Ectodermal cell (in vitro differentiated cells): ENCODE measurements around the gene ST6GALNAC4.

Source experiments
- H3K27ac ChIP-seq: 2 replicates; pipeline ENCODE4 v1.7.0; 2013; ENCODE audit warnings: mild to moderate bottlenecking, low read depth, low read length; ENCODE audit not compliant: insufficient read depth, poor library complexity, severe bottlenecking
- H3K27me3 ChIP-seq: 2 replicates; pipeline ENCODE4 v1.7.0; 2013; ENCODE audit warnings: mild to moderate bottlenecking, low read length; ENCODE audit not compliant: insufficient read depth, control insufficient read depth, poor library complexity, severe bottlenecking
- H3K36me3 ChIP-seq: one replicate; pipeline ENCODE4 v1.7.0; 2013; ENCODE audit warnings: low read length; ENCODE audit not compliant: control insufficient read depth, insufficient read depth
- H3K4me1 ChIP-seq: one replicate; pipeline ENCODE4 v1.7.0; 2013; ENCODE audit warnings: low read length; ENCODE audit not compliant: control insufficient read depth, insufficient read depth
- H3K4me3 ChIP-seq: 2 replicates; pipeline ENCODE4 v1.7.0; 2013; ENCODE audit warnings: low read depth, low read length, control low read depth; ENCODE audit not compliant: insufficient read depth
- H3K9me3 ChIP-seq: 2 replicates; pipeline ENCODE4 v1.7.0; 2013; ENCODE audit warnings: mild to moderate bottlenecking, low read length, moderate library complexity; ENCODE audit not compliant: control insufficient read depth
- WGBS, 2 experiments: methylation state at CpG; one replicate each; pipeline ENCODE4 v1.1.7; 2013; ENCODE audit warnings: missing lambda C conversion rate in 2 of 2; 5-methylcytosine and 5-hydroxymethylcytosine counted together

The ST6GALNAC4 gene

DNA sequence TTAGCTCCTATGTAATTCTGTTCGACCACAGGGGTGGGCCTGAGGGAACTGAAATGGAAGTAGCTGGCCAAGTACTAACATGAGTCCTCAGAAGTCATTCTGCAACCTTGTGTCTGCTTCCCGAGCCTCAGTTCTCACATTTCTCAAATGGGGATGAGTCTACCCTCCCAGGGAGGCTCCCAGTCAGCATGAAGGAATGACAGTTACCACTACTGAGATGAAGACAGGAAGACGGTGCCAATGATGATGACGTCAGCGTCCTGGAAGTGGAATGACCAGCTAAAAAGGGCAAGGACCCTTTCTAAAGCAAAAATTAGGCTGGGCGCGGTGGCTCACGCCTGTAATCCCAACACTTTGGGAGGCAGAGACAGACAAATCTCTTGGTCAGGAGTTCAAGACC lies 6.9 kb upstream of the ST6GALNAC4 start:
- H3K27ac ChIP-seq = no peak overlapping the region
- no peaks in the 10 kb centered on the region for H3K36me3 ChIP-seq
- H3K27me3 ChIP-seq = peaks cover 61% of the 10 kb centered on the region
- H3K9me3 ChIP-seq = no peaks in the 10 kb centered on the region
- 90 to 91% methylated on average over 8 of the region's 8 CpGs for WGBS, 2 experiments
- H3K4me1 ChIP-seq = peaks cover 7% of the 10 kb centered on the region
- no peak overlapping the region for H3K4me3 ChIP-seq

- Histone ChIP-seq H3K9me3 (no peaks in the 10 kb centered on the region), H3K27me3 (peaks cover 54% of the 10 kb centered on the region), H3K36me3 (no peaks in the 10 kb centered on the region), H3K27ac (no peak overlapping the region), H3K4me1 (peaks cover 6% of the 10 kb centered on the region), H3K4me3 (no peak overlapping the region)
- WGBS, 2 experiments = 59 to 64% methylated on average over 6 of the region's 6 CpGs
These were observed 6.2 kb upstream of the ST6GALNAC4 start for GRCh38 chr9:127923046-127923445.

DNA sequence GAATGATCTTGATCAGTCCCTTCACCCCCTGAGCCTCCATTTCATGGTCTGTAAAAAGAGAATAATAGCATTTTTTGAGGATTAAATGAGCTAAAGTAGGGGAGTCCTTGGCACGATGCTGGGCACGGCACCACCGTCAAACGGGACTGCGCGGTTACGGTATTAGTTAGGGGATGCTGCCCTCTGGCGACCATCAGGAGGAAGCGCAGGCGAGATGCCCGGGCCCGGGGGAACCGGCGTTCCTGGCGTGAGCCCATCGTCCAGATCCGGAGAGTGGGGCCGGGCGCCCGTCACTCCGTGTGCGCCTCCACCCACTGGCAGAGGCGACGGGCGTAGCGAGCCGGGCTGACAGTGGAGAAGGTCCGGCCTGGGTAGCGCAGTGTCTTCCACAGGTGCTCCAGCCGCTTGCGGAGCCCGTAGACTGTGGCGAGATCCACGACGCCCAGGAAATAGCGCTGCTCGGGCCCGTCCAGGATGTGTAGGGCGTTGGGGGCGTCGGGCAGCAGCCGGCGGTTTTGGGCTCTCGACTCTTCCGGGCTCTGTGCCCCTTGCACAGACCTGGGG lies 4.8 kb upstream of the ST6GALNAC4 start:
- Histone ChIP-seq H3K27me3 (peaks cover 44% of the 10 kb centered on the region), H3K9me3 (no peaks in the 10 kb centered on the region), H3K36me3 (no peaks in the 10 kb centered on the region), H3K4me1 (peaks cover 4% of the 10 kb centered on the region), H3K27ac (no peak overlapping the region), H3K4me3 (no peak overlapping the region)
- 27 to 28% methylated on average over 45 of the region's 45 CpGs for WGBS, 2 experiments

DNA sequence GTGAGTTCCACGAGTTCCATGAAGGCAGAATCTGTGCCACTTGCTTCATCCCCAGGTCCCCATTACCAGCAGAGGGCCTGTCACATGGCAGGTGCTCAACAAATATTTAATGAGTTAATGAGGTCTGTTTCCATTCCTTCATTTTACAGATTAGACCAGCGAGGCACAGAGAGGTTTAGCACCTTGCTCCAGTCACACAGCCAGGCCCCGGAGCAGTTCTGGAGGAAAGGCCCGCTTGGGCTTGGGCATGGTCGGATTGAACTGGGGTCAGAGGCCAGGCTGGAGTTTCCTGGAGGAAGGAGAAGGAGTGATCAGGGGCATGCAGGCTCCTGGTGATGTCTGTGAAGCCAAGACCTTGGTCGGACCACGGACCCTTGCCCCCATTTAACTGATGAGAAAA lies 4.0 kb upstream of the ST6GALNAC4 start:
- peaks cover 44% of the 10 kb centered on the region for H3K27me3 ChIP-seq
- H3K27ac ChIP-seq = no peak overlapping the region
- H3K9me3 ChIP-seq = no peaks in the 10 kb centered on the region
- peaks cover 12% of the 10 kb centered on the region for H3K4me1 ChIP-seq
- no peaks in the 10 kb centered on the region for H3K36me3 ChIP-seq
- no peak overlapping the region for H3K4me3 ChIP-seq
- WGBS, 2 experiments = 93 to 95% methylated on average over 7 of the region's 7 CpGs

- no peak overlapping the region for H3K27ac ChIP-seq
- H3K4me3 ChIP-seq = no peak overlapping the region
- H3K36me3 ChIP-seq = no peaks in the 10 kb centered on the region
- peaks cover 35% of the 10 kb centered on the region for H3K27me3 ChIP-seq
- 87 to 88% methylated on average over 8 of the region's 8 CpGs for WGBS, 2 experiments
- H3K9me3 ChIP-seq = no peaks in the 10 kb centered on the region
- H3K4me1 ChIP-seq = peaks cover 13% of the 10 kb centered on the region
These were observed 2.5 kb upstream of the ST6GALNAC4 start for GRCh38 chr9:127919253-127919815.

DNA sequence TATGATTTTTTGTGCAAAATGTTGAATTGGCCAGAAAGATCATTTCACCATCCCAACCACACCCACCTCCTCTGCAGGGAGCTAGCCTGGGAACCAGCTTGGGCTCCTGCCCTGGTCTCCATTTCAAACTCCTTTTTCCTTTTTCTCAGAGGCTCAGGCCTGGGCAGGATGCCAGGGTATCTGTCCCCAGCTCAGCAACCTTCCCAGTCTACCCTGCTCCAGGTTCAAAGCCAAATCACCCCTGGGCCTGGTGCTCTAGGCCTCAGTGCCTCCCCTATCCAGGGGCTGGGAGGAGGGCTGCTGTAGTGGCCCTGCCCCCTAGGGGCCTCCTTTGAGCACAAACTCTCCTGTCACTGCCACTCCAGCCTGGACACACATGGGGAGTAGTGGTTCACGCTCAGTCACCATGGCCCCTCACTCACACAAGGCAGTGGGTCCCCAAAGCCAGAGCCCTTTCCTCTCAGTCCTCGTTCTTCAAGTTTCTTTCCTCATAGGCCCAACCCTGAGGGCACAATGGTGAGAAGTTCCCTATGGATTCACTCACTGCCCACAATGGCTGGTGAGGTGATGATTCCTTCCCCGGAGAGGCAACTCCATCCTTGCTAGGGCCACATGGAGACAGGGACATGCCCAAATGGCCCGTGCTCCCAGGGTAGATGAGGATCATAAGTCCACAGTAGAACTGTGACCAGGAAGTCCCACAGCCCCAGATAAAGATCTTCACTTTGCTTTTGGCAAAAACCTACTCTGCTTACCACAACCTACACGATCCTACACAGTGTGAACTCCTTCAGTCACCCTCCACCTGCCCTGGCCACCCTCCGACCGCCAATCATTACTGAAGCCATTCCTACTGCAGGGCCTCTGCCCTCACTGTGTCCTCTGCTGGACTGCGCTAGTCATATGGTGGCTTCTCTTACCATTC lies 1.6 kb upstream of the ST6GALNAC4 start:
- Histone ChIP-seq H3K4me1 (peaks cover 13% of the 10 kb centered on the region), H3K4me3 (no peak overlapping the region), H3K27me3 (peaks cover 35% of the 10 kb centered on the region), H3K9me3 (no peaks in the 10 kb centered on the region), H3K27ac (no peak overlapping the region), H3K36me3 (no peaks in the 10 kb centered on the region)
- 86 to 89% methylated on average over 8 of the region's 8 CpGs for WGBS, 2 experiments

DNA sequence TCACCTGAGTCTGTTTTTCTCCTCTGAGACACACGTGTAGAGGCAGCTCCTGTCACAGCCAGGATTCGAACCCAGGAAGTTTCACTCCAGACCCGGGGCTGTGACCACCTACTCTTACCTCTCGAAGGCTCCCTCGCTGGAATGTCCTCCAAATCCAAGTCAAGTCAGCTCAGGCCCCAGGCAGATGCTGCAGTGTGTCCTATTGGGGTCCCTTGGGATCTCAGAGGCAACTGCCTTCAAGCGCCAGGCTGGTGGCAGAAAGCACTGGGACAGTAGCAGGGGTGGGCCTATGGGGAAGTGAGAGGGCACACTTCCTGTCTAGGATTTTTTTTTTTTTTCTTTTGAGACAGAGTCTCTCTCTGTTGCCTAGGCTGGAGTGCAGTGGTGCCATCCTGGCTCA lies 762 bp upstream of the ST6GALNAC4 start:
- WGBS, 2 experiments = 87 to 93% methylated on average over 6 of the region's 6 CpGs
- Histone ChIP-seq H3K27ac (no peak overlapping the region), H3K9me3 (no peaks in the 10 kb centered on the region), H3K4me1 (peaks cover 13% of the 10 kb centered on the region), H3K36me3 (no peaks in the 10 kb centered on the region), H3K4me3 (no peak overlapping the region), H3K27me3 (peaks cover 35% of the 10 kb centered on the region)

DNA sequence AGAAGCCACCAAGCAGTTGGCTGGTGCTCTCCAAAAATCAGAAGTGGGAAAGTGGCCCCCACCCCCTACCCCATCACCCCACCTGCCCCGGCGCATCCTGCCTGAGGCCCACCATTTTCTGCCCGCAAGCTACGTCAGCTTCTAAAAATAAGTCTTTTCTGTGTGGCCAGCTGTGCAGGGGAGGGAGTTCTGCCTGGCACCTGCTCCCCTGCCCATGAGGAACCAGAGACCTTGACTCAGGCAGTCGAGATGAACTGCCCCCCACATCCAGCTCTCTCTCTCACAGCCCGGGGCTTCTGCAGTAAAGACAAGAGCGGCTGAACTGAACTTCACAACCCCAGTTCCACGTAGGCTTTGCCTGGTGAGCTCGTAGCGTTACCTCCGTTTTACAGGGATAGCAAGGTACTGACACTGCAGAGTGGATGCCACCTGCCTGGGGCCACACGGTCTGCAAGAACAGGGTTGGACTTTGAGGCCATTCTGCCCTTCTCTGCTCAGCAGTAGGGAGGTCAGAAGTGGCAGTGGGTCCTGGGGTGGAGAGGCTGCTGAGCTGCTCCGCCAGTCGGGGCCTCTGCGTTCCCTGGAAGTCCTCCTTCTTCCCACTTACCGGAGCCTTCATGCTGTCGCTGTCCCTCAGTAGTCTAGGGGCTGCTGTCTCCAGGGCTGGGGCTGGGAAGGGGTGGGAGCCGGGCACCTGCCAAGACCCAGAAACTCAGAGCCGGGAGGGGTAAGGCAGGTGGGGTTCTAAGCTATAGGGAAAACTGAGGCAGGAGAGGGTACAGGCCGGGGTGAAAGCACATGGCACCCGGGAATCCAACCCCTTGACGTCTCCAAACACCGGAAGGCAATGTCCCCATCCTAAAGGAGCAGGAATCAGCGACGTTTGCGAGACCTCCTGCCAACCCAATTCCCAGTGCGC lies 781 bp downstream of the ST6GALNAC4 start:
- H3K27me3 ChIP-seq = peaks cover 22% of the 10 kb centered on the region
- H3K36me3 ChIP-seq = no peaks in the 10 kb centered on the region
- H3K4me3 ChIP-seq = peak overlapping the region; percentile 49
- peaks cover 13% of the 10 kb centered on the region for H3K4me1 ChIP-seq
- no peaks in the 10 kb centered on the region for H3K9me3 ChIP-seq
- no peak overlapping the region for H3K27ac ChIP-seq
- 58 to 59% methylated on average over 27 of the region's 27 CpGs for whole genome bisulfite sequencing, 2 experiments

DNA sequence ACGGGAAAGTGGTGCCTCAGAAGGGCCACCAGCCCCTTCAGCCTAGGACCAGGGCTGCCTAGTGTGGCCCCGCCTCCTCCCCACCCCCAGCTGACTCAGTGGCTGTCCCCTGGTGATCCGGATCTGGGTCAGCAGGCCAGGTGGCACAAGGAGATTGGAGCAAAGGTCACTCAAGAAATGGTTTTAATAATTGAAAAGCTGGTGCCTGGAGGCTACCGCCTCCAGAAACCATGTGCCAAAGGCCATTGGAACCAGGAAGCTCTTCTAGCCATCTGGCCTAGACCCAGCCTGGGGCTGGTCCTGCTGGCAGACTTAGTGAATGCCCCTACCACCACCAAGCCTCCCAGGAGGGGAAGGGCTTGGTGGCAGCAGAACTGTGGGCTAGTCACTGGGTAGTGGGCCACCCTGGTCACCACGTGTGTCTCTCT lies 1.5 kb downstream of the ST6GALNAC4 start:
- 89% methylated on average over 5 of the region's 5 CpGs for WGBS, 2 experiments
- H3K4me3 ChIP-seq = no peak overlapping the region

More for the DNA sequence above, 1.5 kb downstream of the ST6GALNAC4 start:
- Histone ChIP-seq H3K9me3 (no peaks in the 10 kb centered on the region), H3K27ac (no peak overlapping the region), H3K36me3 (no peaks in the 10 kb centered on the region), H3K27me3 (peaks cover 18% of the 10 kb centered on the region), H3K4me1 (peaks cover 13% of the 10 kb centered on the region)
